ENCODE measurements around the gene ENAH. TPM values are rescaled to one million over a fixed set of nuclear protein-coding genes. Genes with fewer than 3 reads are reported as not detected.
"Not testable (repeated sequence)": the region's sequence is repeated elsewhere in the genome, so short reads cannot be mapped to it uniquely, and the experiment has no call there.

Gene ENAH
- total RNA-seq, 2 donors from 2014 or later, result 50.5 to 59.5 TPM

- no peak for DNase-seq (ENCODE audit: low spot score)
- no peaks in the 10 kb centered on the region for H3K9me3 ChIP-seq
- no peak overlapping the region for H3K4me3 ChIP-seq
- peaks cover 0 to 10% of the 10 kb centered on the region in 2 donors for H3K4me1 ChIP-seq
- TF ChIP-seq, protein P1, sequence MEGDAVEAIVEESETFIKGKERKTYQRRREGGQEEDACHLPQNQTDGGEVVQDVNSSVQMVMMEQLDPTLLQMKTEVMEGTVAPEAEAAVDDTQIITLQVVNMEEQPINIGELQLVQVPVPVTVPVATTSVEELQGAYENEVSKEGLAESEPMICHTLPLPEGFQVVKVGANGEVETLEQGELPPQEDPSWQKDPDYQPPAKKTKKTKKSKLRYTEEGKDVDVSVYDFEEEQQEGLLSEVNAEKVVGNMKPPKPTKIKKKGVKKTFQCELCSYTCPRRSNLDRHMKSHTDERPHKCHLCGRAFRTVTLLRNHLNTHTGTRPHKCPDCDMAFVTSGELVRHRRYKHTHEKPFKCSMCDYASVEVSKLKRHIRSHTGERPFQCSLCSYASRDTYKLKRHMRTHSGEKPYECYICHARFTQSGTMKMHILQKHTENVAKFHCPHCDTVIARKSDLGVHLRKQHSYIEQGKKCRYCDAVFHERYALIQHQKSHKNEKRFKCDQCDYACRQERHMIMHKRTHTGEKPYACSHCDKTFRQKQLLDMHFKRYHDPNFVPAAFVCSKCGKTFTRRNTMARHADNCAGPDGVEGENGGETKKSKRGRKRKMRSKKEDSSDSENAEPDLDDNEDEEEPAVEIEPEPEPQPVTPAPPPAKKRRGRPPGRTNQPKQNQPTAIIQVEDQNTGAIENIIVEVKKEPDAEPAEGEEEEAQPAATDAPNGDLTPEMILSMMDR (IDR thresholded peaks at IDR 0.05), result no peak
- H3K27me3 ChIP-seq, result no peaks in the 10 kb centered on the region
- H3K27ac ChIP-seq, result peak overlapping the region in 1 of 2 donors; percentile 27
- no peaks in the 10 kb centered on the region for H3K36me3 ChIP-seq
Measured at GRCh38 chr1:225660544-225660946, 7.6 kb upstream of the ENAH start.

- TF ChIP-seq, protein P1 (IDR thresholded peaks at IDR 0.05), result no peak
- no peak overlapping the region for H3K4me3 ChIP-seq
- H3K4me1 ChIP-seq, result peaks cover 0 to 24% of the 10 kb centered on the region in 2 donors
- H3K27ac ChIP-seq, result peak overlapping the region in 1 of 2 donors; percentile 99
- H3K9me3 ChIP-seq, result no peaks in the 10 kb centered on the region
- no peaks in the 10 kb centered on the region for H3K27me3 ChIP-seq
- DNase-seq (ENCODE audit: low spot score), result no peak
- no peaks in the 10 kb centered on the region for H3K36me3 ChIP-seq
Measured at GRCh38 chr1:225658041-225658440, 5.1 kb upstream of the ENAH start.

DNA sequence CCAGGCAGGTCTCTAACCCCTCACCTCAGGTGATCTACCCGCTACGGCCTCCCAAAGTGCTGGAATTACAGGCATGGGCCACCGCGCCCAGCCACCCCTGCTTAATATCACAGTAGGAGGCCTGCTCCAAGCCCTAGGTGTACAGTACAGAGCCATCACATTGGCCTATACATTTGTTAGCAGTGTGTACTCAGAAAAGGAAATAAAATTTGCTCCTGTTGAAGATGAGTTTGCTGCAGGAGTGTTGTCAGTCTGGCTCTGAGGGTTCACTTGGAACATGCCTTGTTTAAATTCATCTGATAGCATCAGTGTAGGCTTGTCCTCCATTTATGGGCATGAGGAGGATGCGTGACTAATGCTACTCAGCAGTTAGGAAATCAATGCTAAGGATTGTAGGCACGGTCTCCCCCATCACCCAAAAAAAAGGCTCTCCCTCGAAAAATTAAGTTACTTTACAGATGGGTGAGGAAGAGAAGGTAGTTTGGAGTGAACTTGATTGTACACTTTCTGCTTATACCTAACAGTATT, 4.6 kb upstream of the ENAH start:
- Histone ChIP-seq H3K27me3 (no peaks in the 10 kb centered on the region), H3K4me1 (peaks cover 0 to 24% of the 10 kb centered on the region in 2 donors), H3K4me3 (no peak overlapping the region), H3K36me3 (no peaks in the 10 kb centered on the region), H3K27ac (peak overlapping the region in 1 of 2 donors; percentile 99), H3K9me3 (no peaks in the 10 kb centered on the region)
- DNase-seq (ENCODE audit: low spot score), result no peak
- TF ChIP-seq, protein P1 (IDR thresholded peaks at IDR 0.05), result no peak

DNA sequence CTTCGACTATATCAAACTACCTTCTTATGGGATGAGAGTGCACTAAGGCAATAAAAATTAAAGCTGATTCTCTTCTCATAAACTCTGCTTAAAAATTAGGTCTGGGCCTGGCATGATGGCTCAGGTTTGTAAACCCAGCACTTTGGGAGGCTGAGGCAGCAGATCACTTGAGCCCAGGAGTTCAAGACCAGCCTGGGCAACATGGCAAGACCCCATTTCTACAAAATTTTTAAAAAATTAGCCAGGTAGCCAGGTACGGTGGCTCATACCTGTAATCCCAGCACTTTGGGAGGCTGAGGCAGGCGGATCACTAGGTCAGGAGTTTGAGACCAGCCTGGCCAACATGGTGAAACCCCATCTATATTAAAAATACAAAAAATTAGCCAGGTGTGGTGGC, 3.3 kb upstream of the ENAH start:
- not testable (repeated sequence) for H3K4me3 ChIP-seq; H3K27me3 ChIP-seq; H3K36me3 ChIP-seq; H3K9me3 ChIP-seq; DNase-seq (ENCODE audit: low spot score)
- H3K27ac ChIP-seq, result peak overlapping the region; percentile 99
- H3K4me1 ChIP-seq, result peaks cover 0 to 17% of the 10 kb centered on the region in 2 donors

GRCh38 chr1:225655509-225656258, 2.8 kb upstream of the ENAH start:
- Histone ChIP-seq H3K36me3 (no peaks in the 10 kb centered on the region), H3K27ac (peak overlapping the region; percentile 99), H3K4me1 (peaks cover 0 to 17% of the 10 kb centered on the region in 2 donors), H3K27me3 (no peaks in the 10 kb centered on the region), H3K9me3 (no peaks in the 10 kb centered on the region), H3K4me3 (no peak overlapping the region)
- TF ChIP-seq, protein P1 (IDR thresholded peaks at IDR 0.05), result no peak
- peak; percentile 69 for DNase-seq (ENCODE audit: low spot score)

DNA sequence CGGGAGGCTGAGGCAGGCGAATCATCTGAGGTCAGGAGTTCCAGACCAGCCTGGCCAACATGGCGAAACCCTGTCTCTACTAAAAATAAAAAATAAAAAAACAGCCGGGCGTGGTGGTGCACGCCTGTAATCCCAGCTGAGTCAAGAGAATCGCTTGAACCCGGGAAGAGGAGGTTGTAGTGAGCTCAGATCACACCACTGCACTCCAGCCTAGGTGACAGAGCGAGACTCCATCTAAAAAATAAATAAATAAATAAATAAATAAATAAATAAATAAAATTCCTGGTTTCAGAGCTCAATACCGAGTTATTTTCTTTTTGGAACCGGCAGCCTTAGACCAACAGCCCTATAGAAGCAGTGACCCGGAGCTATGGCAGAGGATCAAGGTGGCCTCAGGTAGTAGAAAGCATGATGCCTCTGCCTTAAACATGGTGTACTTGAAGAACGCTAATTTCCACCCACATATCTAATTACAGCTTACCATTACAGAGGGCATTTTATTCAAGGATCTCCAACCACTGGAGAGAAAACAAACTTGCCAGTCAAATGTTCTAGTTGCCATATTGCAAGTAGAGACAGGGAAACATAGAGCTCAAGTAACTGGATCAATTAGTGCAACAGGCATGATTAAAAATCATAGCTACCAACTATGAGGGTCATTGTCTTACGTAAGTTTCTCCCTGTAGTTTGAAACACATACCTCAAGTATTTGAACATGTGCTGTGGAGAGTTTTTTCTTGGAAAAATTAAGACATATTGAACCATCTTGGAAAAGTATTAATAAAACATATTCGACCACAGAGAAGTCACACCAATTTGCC, 2.0 kb upstream of the ENAH start:
- H3K4me3 ChIP-seq, result no peak overlapping the region
- TF ChIP-seq, protein P1 (IDR thresholded peaks at IDR 0.05), result no peak

More for the DNA sequence above, 2.0 kb upstream of the ENAH start:
- Histone ChIP-seq H3K36me3 (no peaks in the 10 kb centered on the region), H3K27me3 (no peaks in the 10 kb centered on the region), H3K4me1 (peaks cover 0 to 21% of the 10 kb centered on the region in 2 donors), H3K9me3 (no peaks in the 10 kb centered on the region), H3K27ac (peak overlapping the region; percentile 99)
- no peak for DNase-seq (ENCODE audit: low spot score)
